GM19328 (cell line): ENCODE data around the gene CDK9.
A peak's percentile ranks its signal among the peaks of the same experiment; 100 is the strongest.
"Not testable (repeated sequence)": the region's sequence is repeated elsewhere in the genome, so short reads cannot be mapped to it uniquely, and the experiment has no call there.

Experiments
- ATAC-seq: cut with Tn5 transposase; IDR thresholded peaks from one replicate; pipeline ENCODE4 v1.9.1; 2021; ENCODE audit warnings: mild to moderate bottlenecking, moderate library complexity; ENCODE audit not compliant: unreplicated experiment

Gene CDK9

DNA sequence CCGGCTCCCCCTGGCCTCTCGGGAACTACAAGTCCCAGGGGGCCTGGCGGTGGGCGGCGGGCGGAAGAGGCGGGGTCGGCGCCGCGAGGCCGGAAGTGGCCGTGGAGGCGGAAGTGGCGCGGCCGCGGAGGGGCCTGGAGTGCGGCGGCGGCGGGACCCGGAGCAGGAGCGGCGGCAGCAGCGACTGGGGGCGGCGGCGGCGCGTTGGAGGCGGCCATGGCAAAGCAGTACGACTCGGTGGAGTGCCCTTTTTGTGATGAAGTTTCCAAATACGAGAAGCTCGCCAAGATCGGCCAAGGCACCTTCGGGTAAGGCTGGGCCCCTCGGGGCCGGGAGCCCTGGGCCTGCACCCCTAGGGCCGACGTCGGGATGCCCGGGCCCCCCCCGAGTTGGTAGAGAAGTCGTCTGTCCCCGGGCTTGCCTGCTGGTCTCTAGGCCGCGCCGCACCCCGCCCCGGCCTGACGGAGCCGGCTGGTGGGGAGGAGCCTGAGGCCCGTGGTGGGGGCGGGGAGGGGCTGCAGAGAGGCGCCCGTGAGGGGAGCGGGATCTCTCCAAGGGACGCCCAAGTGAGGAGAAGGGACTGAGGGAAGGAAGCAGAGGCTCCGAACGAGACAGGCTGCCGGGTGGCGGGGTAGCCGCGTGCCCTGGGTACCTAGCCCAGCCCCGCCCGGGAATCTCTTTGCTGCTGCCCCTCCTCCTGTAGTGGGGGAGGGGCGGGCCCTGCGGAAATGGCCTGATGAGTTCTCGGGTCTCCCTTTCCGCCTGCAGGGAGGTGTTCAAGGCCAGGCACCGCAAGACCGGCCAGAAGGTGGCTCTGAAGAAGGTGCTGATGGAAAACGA lies at the start of gene CDK9:
Gene CDK9 (plus strand): TSS at position 102 of the 840 bp plus-strand sequence. CDS start 115 bp downstream, at position 217.
- peak; percentile 57 for ATAC-seq

GRCh38 chr9:127738666-127739065 lies 47.2 kb upstream of the CDK9 start:
- ATAC-seq = no peak

GRCh38 chr9:127739614-127740330 lies 46.1 kb upstream of the CDK9 start:
- no peak for ATAC-seq

DNA sequence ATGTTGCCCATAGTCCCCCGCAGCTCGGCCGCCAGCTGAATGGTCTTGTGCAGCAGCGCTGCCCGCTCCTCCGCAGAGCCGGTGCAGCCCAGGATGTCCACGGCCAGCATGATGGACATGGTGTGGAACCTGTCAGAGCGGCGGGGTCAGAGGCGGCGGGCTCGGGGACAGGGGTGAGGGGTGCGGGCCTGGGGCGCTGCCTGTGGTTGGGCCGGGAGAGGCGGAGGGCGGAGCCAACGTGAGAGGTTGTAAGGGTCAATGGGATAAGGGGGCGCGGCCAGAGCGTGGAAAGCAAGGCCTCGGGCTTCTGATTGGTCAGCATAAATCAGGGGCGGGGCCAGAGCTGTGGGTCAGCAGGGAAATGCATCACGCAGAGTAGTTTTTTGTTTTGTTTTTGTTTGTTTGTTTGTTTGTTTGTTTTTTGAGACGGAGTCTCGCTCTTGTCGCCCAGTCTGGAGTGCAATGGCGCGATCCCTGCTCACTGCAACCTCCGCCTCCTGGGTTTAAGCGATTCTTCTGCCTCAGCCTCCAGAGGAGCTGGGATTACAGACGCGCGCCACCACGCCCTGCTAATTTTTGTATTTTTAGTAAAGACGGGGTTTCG lies 43.9 kb upstream of the CDK9 start:
- no peak for ATAC-seq

- no peak for ATAC-seq
These were observed 43.3 kb upstream of the CDK9 start for GRCh38 chr9:127742435-127743088.

DNA sequence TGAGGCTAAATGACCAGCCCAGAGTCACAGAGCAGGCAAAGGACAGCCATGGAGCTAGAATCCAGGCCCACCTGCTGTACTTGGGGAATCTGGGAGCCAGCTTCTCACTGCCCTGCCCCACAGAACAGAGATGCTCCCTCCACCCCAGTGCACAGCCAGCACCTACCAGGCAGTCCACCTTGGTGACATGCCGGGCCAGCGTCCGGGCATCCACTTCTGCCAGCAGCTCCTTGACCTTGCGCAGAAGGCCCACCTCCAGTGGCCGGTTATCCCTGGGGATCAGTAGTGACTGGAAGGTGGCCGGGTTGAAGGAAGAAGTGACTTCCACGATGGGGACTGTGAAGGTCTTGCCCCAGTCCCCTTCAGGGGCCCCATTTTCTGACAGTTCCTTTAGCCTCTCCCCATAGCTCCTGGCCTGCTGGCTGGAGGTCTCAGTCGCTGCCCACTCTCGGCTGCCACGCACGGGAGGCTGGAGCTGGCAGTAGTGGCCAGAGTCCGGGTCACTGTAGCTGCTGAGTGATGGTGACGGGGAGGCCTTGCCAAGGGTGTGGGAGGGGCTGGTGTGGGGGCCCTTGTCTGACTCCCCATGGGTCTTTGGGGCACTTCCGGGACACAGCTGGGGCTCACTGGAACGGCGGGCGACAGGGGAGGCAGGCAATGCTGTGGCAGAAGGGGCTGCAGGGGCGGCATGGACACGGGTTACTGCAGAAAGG lies 41.3 kb upstream of the CDK9 start:
- ATAC-seq = no peak

DNA sequence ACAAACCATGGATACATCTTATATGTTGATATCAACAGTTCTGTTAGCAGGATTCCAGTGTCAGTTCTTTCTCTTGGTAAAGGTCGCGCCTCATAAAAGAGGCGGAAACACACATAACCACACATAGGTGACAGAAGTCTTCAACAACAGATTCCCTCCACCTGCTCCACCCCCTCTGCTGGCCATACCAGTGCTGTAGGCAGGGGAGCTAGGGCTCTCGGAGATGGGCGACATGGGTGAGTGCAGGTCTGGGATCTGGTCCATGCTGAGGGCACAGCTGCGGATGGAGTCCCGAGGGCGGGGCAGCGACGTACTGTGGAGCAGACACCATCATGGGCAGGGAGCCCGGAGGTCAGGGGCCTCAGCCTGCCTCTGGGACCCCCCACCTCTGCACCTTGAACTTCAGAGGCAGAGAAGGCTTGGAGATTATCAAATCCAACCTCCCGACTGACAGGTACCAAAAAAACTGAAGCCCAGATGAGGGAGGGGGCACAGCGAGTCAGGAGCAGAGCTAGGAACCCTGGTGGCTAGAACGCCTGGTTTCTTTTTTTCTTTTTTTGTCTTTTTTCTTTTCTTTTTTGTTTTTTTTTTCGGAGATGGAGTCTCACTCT lies 38.8 kb upstream of the CDK9 start:
- ATAC-seq = no peak

GRCh38 chr9:127749090-127749787 lies 36.6 kb upstream of the CDK9 start:
- no peak for ATAC-seq

DNA sequence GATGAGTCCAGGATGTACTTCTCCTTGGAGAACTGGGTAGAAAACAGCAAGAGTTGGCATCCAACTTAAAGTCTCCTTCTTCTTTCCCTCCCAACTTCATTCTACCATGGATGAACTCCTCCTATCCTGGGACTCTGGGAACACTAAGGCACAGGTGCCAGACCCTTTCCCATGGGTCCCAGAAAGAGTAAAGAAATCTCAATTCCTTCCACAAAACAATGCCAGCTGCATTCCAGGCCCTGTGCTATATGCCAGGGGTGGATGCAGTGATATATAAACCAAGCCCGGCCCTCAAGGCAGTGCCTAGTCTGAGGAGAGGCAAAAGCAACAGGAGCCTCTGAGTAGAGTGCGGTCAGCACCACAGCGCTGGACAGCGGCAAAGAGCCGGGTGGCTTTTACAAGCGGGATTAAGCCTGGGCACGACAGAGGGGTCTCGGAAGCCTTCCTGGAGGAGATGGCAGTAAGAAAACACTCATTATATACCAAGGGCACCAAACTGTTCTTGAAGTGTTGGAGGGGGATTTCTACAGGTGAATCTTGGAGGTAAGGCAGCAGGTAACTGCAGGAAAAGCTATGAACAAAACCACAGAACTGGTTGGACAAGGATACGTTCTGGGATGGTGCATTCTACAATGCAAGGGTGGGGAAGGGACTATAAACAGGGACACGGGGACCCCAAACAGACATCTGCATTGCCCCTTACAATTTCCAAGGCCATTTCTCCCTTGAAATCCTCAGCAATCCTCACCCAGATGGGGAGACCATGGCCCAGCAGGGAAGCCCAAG lies 34.4 kb upstream of the CDK9 start:
- no peak for ATAC-seq

DNA sequence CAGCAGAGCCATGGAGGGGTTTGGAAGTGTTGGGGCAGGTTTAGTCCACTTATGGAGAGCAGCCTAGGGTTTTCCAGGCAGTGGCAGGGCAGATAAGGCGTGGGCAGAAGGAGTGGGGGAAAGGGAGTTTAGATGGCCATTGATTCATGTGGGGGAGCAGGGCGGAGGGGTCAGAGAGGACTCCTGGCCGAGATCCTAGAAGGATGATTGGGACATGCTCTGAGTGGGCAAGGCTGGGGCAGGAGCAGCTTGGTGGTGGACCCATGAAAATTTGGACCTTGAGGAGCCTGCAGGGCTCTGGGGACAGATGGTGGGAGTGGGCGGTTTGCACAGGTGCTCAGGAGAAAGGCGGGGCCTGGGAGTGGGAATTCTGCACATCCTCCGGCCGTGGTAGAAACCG lies 32.7 kb upstream of the CDK9 start:
- ATAC-seq = no peak

- no peak for ATAC-seq
These were observed 32.2 kb upstream of the CDK9 start for GRCh38 chr9:127753622-127754021.

GRCh38 chr9:127754099-127755060 lies 31.5 kb upstream of the CDK9 start:
- ATAC-seq = no peak

- no peak for ATAC-seq
These were observed 30.5 kb upstream of the CDK9 start for GRCh38 chr9:127755061-127756060.

DNA sequence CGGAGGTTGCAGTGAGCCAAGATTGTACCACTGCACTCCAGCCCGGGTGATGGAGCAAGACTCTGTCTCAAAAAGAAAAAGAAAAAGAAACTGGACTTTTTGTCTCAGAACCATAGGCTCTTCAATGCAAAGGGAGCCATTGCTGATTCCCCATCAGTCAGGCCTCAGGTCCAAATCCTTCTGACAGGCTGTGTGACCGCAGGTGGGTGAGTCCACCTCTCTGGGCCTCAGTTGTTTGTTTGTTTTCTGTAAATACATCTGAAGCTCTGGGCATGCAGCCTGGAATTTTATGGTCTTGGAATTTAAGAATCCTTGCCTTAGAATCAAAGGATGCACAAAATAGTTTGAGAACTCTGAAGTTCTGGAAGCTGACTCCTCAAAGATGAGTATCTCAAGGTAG lies 29.6 kb upstream of the CDK9 start:
- ATAC-seq = no peak

- ATAC-seq = not testable (repeated sequence)
These were observed 29.1 kb upstream of the CDK9 start for GRCh38 chr9:127756776-127757175.

DNA sequence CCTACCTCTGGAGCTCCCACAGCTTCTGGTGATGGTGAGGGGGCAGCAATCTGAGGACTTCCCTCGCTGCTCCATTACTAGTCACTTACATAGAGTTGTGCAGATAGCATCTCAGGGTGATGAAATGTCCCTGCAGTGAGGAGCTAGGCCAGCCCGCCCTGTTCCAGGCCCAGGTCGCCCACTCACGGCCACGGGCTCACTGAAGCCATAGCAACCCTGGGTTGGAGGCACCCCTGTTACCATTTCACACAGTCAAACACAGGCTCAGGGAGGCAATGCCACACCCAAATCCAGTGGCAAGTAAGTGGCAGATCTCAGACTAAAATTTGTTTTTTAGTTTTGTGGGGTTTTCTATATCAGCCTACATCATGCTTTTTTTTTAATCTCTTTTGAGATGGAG lies 27.0 kb upstream of the CDK9 start:
- no peak for ATAC-seq
